ENCODE results near the gene RARRES1.
"Not testable (repeated sequence)": the region's sequence is repeated elsewhere in the genome, so short reads cannot be mapped to it uniquely, and the experiment has no call there.

RARRES1 gene

GRCh38 chr3:158693866-158694456 lies 38.3 kb downstream of the RARRES1 start:
- not testable (repeated sequence) for DNase-seq (ENCODE audit: low read depth)

GRCh38 chr3:158685159-158685558 lies 47.1 kb downstream of the RARRES1 start:
- DNase-seq (ENCODE audit: low read depth) = no peak

GRCh38 chr3:158683230-158683962 lies 48.9 kb downstream of the RARRES1 start:
- DNase-seq (ENCODE audit: low read depth) = no peak

- DNase-seq (ENCODE audit: low read depth) = no peak
Measured at GRCh38 chr3:158680861-158681260, 51.4 kb downstream of the RARRES1 start.

DNA sequence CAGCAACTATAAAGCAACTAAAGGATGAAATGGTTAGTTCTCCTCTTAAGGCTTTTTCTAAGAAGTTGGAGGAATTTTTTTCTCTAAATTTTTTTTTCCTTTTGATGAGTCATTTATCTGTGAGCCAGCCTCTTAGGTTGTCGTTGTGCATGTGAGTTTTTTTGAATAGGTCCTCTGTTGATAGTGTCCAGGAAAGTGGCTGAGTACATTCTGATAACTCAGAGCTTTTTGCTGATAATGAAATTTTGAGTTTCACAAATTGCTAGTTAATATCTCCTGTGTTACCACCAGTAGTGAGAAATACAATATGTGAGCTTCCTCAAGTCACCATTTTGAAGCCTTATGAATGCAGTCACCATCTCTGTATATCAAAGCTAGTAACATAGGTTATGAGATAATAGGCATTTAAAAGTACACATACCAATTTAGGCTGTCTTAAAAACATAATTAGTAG lies 52.7 kb downstream of the RARRES1 start:
- no peak for DNase-seq (ENCODE audit: low read depth)

GRCh38 chr3:158678687-158679086 lies 53.6 kb downstream of the RARRES1 start:
- DNase-seq (ENCODE audit: low read depth) = no peak

GRCh38 chr3:158672215-158673176 lies 59.8 kb downstream of the RARRES1 start, which contains the start of gene LXN:
Gene LXN, minus strand, starts transcription at chr3:158672648. Its CDS starts 170 bp downstream, at chr3:158672478.
- peak; percentile 47 for DNase-seq (ENCODE audit: low read depth)

GRCh38 chr3:158671821-158672214 lies 60.4 kb downstream of the RARRES1 start:
- DNase-seq (ENCODE audit: low read depth) = no peak

DNA sequence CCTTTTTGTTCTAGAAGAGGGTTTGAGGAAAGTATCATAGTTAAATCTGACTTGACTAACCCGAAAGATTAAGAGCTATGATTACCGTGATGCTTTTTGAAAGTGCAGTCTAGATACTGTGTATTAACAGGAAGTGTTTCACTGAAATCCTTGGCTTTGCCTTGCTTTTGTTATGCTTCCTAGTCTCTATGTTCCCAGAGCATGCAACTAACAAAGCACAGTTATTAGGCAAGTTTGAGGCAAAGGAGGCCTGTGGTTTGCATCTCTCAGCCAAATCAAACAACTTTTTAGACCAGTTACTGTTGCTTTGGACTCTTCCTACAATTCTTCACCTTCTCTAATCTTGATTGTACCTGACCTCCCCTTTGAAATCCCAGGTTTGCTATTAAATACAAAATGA lies 63.8 kb downstream of the RARRES1 start:
- DNase-seq (ENCODE audit: low read depth) = no peak

- DNase-seq (ENCODE audit: low read depth) = no peak
Measured at GRCh38 chr3:158666416-158666815, 65.8 kb downstream of the RARRES1 start.

- no peak for DNase-seq (ENCODE audit: low read depth)
Measured at GRCh38 chr3:158663832-158664231, 68.4 kb downstream of the RARRES1 start.

DNA sequence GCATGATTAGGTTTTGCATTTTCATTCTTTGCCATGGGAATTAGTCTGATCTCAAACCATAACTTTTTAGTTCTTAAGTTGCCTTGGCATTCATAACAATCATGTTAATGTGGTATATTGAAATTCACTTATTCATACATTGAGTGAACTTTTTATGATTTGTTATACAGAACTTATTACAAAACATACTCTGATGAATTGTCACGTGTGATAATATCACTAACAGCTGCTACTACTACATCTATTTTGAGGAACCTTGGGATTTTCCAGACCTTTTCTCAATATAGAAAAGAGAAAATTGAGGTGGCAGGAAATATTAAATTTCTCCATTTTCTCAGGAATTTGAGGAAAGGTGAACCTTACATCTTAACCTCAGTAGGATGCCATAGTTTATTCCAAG lies 69.0 kb downstream of the RARRES1 start:
- no peak for DNase-seq (ENCODE audit: low read depth)

DNA sequence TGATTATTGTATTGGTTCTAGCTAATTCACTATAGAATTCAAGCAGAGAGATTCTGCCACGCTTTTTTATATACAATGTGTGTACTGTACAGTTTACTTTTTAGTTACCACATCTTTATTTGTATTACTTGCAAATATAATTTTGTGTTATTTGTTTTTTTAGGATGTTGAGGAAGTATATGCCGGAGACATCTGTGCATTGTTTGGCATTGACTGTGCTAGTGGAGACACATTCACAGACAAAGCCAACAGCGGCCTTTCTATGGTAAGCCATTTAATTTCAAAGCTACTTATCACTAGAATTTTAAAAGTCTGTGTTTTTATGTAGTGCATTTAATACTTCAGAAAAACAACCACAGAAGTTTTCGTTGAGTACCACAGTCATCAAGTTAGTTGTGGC lies 71.5 kb downstream of the RARRES1 start:
- DNase-seq (ENCODE audit: low read depth) = no peak

- no peak for DNase-seq (ENCODE audit: low read depth)
Measured at GRCh38 chr3:158659454-158660237, 72.6 kb downstream of the RARRES1 start.

GRCh38 chr3:158658889-158659288 lies 73.4 kb downstream of the RARRES1 start:
- DNase-seq (ENCODE audit: low read depth) = no peak

DNA sequence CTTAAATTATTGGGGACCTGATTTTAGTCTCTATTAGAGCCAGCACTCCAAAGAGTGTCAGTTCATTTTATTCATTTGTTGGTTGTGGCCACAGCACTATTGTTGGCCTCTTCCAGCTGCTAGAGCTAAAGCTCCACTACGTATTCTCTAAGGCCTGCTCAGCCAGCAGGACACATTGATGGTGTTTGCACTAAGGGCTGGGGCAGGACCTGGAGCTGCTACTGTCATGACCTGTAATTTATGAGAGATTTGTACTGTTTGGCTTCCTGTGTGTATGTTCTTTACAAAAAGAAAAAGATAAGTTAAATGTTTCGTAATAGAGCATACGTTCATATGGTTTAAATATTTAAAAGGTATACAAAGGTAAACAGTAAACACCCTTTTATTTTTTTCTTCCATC lies 79.8 kb downstream of the RARRES1 start:
- DNase-seq (ENCODE audit: low read depth) = no peak

GRCh38 chr3:158651192-158651591 lies 81.1 kb downstream of the RARRES1 start:
- no peak for DNase-seq (ENCODE audit: low read depth)

- DNase-seq (ENCODE audit: low read depth) = no peak
Measured at GRCh38 chr3:158649791-158650190, 82.5 kb downstream of the RARRES1 start.

All from stimulated activated CD8-positive, alpha-beta memory T cell treated with anti-CD3 and anti-CD28 coated beads, Interleukin-12 subunit alpha, Interleukin-12 subunit beta, amount 100 ng/mL, for 4 hours (primary cell).